HepG2 (cell line): ENCODE data around the gene ANG.

Experiments used
- CTCF ChIP-seq: sonication (generic); formaldehyde crosslinking; IDR thresholded peaks from 2 replicates; pipeline ENCODE4 v1.5.0; 2020; ENCODE audit warnings: mild to moderate bottlenecking, missing genetic modification reagents, moderate library complexity
- HOXD1 ChIP-seq: sonication (generic); formaldehyde crosslinking; IDR thresholded peaks from 2 replicates; pipeline ENCODE4 v1.5.0; 2020; ENCODE audit warnings: missing genetic modification reagents
- NFE2 ChIP-seq: sonication (generic); formaldehyde crosslinking; IDR thresholded peaks from 2 replicates; pipeline ENCODE4 v1.4.0; 2020; ENCODE audit warnings: missing genetic modification reagents
- PITX1 ChIP-seq: sonication (generic); formaldehyde crosslinking; IDR thresholded peaks from 2 replicates; pipeline ENCODE4 v1.5.1; 2020; ENCODE audit warnings: mild to moderate bottlenecking, missing genetic modification reagents
- RXRA ChIP-seq: sonication (generic); formaldehyde crosslinking; IDR thresholded peaks from 2 replicates; pipeline ENCODE4 v1.5.1; 2020; ENCODE audit warnings: missing genetic modification reagents
- TAF1 ChIP-seq: sonication (generic); formaldehyde crosslinking; IDR thresholded peaks from 2 replicates; pipeline ENCODE4 v1.4.0; 2020; ENCODE audit warnings: missing genetic modification reagents
- ZNF441 ChIP-seq: sonication (generic); formaldehyde crosslinking; IDR thresholded peaks from 2 replicates; pipeline ENCODE4 v1.7.0; 2021; ENCODE audit warnings: missing genetic modification reagents, borderline replicate concordance

- TF ChIP-seq PITX1 (CRISPR knock-in tag) (no peak), ZNF441 (CRISPR knock-in tag) (no peak), HOXD1 (no peak; the same call in 1 of the 2 replicates), RXRA (CRISPR knock-in tag) (no peak), CTCF (peak; percentile 88), TAF1 (CRISPR knock-in tag) (no peak), NFE2 (CRISPR knock-in tag) (no peak)
These were observed 25.4 kb upstream of the ANG start for GRCh38 chr14:20662968-20663732.
